HL-60 (cell line): ENCODE results near the gene ZNF607.

ENCODE experiments used
- DNase-seq, 2 experiments: peaks; one replicate each; pipeline ENCODE4 v3.0.0-alpha.2; 2010 to 2020; ENCODE audit warnings: low read depth in 1 of 2, low spot score in 1 of 2
- H3K27ac ChIP-seq: fragments of 250-450 bp; sonication (Bioruptor Pico); replicated peaks from 2 replicates; pipeline ENCODE4 v1.5.1; 2020; ENCODE audit warnings: mild to moderate bottlenecking, moderate library complexity
- H3K27me3 ChIP-seq: fragments of 250-450 bp; sonication (Bioruptor Pico); 2 replicates; pipeline ENCODE4 v1.5.1; 2021; ENCODE audit warnings: mild to moderate bottlenecking, moderate library complexity; ENCODE audit not compliant: insufficient read depth, poor library complexity, severe bottlenecking
- H3K4me3 ChIP-seq: replicated peaks from 2 replicates; pipeline ENCODE4 v1.5.1; 2011; ENCODE audit warnings: mild to moderate bottlenecking, control low read depth, low read length; ENCODE audit not compliant: insufficient read depth
- GABPA ChIP-seq: IDR thresholded peaks from 2 replicates; pipeline ENCODE4 v1.6.1; 2012; ENCODE audit warnings: low read depth
- POLR2AphosphoS5 ChIP-seq: IDR thresholded peaks from 2 replicates; pipeline ENCODE4 v1.6.1; 2012; ENCODE audit warnings: low read depth
- SPI1 ChIP-seq: IDR thresholded peaks from 2 replicates; pipeline ENCODE4 v1.6.1; 2012; ENCODE audit warnings: low read depth, mild to moderate bottlenecking, borderline replicate concordance
- TF ChIP-seq, protein P1 (sequence below): IDR thresholded peaks from one replicate; pipeline ENCODE4 v1.5.1; 2011; ENCODE audit warnings: low read length, control low read depth, inconsistent platforms; ENCODE audit not compliant: insufficient read depth
- TF ChIP-seq, protein P2 (sequence below): IDR thresholded peaks from 2 replicates; pipeline ENCODE4 v1.6.1; 2012; ENCODE audit warnings: low read depth; ENCODE audit not compliant: insufficient replicate concordance

The ZNF607 gene

DNA sequence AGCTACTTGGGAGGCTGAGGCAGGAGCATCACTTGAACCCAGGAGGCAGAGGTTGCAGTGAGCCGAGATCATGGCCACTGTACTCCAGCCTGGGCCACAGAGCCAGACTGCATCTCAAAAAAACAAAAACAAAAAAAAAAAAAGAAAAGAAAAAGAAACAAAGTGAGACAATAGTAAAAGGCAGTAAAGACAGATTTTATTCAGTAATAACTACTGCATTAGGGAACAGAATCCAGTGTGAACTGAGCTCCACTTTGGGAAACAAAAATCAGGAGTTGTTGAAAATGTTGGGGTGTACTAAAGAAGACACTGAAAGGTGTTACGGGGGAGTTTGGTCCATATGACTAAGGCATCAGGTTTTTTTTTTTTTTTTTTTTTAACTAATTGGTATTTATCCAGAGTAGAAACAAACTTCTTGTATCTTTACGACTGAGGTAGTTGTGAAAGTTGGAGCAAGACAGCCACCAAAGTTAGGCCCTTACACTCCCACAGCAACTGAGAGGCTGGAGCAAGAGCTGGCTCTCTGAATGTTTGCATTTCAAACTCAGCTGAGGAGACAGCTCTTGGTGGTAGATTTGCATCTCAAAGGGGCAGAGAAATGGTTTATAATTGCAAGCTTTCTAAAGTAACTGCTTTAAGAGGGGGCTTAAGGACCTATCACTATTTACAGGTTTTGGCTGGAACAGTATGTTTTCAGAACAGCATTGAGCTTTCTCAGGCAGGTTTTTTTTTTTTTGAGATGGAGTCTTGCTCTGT is 24.2 kb downstream of the ZNF607 start:
- Histone ChIP-seq H3K4me3 (no peak overlapping the region), H3K27ac (no peak overlapping the region), H3K27me3 (no peaks in the 10 kb centered on the region)
- TF ChIP-seq POLR2AphosphoS5 = no peak
- TF ChIP-seq, protein P1, sequence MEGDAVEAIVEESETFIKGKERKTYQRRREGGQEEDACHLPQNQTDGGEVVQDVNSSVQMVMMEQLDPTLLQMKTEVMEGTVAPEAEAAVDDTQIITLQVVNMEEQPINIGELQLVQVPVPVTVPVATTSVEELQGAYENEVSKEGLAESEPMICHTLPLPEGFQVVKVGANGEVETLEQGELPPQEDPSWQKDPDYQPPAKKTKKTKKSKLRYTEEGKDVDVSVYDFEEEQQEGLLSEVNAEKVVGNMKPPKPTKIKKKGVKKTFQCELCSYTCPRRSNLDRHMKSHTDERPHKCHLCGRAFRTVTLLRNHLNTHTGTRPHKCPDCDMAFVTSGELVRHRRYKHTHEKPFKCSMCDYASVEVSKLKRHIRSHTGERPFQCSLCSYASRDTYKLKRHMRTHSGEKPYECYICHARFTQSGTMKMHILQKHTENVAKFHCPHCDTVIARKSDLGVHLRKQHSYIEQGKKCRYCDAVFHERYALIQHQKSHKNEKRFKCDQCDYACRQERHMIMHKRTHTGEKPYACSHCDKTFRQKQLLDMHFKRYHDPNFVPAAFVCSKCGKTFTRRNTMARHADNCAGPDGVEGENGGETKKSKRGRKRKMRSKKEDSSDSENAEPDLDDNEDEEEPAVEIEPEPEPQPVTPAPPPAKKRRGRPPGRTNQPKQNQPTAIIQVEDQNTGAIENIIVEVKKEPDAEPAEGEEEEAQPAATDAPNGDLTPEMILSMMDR = no peak
- no peak for DNase-seq

DNA sequence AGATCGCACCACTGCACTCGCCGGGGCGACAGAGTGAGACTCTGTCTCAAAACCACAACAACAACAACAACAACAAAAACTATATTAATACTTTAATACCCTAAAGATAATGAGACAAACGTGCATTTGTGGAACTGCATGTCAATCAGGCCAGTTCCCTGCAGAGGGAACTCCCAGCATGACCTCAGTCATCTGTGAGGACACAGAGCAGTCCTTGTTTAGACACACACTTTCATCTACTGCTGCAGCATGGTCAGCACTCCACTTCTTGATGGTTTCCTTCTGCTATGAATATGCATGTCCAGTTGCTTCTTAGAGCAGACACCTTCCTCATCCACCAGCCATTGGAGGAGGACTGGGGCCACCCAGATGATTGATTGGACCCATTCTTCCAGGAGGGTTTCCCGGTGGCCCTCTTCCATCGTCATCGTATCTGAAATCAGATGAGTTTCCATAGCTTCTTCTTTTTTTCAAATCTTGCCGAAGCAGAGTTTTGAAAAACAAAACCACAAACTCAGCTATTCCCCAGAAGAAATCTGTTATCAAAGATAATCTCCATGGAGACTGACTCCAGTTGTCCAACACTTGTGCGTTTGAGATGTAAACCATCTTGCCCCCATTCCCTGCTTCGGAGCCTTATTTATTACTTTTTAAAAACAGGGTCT is 26.5 kb downstream of the ZNF607 start:
- Histone ChIP-seq H3K27ac (no peak overlapping the region), H3K4me3 (no peak overlapping the region), H3K27me3 (no peaks in the 10 kb centered on the region)
- no peak for DNase-seq
- TF ChIP-seq, protein P2, sequence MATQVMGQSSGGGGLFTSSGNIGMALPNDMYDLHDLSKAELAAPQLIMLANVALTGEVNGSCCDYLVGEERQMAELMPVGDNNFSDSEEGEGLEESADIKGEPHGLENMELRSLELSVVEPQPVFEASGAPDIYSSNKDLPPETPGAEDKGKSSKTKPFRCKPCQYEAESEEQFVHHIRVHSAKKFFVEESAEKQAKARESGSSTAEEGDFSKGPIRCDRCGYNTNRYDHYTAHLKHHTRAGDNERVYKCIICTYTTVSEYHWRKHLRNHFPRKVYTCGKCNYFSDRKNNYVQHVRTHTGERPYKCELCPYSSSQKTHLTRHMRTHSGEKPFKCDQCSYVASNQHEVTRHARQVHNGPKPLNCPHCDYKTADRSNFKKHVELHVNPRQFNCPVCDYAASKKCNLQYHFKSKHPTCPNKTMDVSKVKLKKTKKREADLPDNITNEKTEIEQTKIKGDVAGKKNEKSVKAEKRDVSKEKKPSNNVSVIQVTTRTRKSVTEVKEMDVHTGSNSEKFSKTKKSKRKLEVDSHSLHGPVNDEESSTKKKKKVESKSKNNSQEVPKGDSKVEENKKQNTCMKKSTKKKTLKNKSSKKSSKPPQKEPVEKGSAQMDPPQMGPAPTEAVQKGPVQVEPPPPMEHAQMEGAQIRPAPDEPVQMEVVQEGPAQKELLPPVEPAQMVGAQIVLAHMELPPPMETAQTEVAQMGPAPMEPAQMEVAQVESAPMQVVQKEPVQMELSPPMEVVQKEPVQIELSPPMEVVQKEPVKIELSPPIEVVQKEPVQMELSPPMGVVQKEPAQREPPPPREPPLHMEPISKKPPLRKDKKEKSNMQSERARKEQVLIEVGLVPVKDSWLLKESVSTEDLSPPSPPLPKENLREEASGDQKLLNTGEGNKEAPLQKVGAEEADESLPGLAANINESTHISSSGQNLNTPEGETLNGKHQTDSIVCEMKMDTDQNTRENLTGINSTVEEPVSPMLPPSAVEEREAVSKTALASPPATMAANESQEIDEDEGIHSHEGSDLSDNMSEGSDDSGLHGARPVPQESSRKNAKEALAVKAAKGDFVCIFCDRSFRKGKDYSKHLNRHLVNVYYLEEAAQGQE = no peak
- TF ChIP-seq SPI1 (no peak), GABPA (no peak), POLR2AphosphoS5 (no peak)
- TF ChIP-seq, protein P1 = no peak

DNA sequence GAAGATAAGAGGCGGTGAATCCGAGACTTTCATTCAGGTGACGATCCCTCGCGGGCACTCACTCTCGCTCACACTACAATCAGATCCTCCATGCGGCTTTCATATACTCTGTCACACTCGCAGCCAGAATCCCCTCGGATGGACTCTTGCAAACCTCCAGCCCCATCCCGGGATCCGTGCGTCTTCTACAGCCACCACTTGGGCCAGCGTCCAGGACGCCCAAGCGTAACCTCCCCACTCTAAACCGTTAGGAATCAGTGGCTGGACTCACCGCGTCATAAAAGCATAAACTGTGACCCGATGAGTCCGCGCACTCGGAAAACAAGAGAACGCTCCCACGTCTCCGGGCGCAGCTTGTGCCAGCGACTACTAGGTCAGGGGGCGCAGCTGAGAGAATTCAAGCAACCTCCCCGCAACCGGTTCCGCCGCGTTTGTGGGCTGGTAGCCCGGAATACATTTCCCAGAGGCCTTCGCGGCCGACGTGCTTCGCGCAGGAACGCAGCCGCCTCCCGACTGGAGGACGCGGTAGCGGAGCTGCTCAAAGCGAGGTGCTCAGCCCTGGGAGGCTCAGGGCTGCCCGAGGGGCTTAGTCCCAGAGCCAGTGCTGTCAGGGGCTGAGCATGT is 27.6 kb downstream of the ZNF607 start:
- H3K4me3 ChIP-seq = no peak overlapping the region
- H3K27me3 ChIP-seq = no peaks in the 10 kb centered on the region
- TF ChIP-seq, protein P2 = no peak
- no peak for TF ChIP-seq GABPA
- TF ChIP-seq SPI1 = no peak
- TF ChIP-seq, protein P1 = no peak
- no peak for TF ChIP-seq POLR2AphosphoS5
- 0 out of 2 replicates have a peak overlapping the region, but pooled peaks have one; percentile 30 for H3K27ac ChIP-seq
- DNase-seq = peak in 1 of 2 experiments; percentile 70
